RWPE1 (cell line): ENCODE data around the gene ASCC1.

Experiments used
- CTCF ChIA-PET: fragments of 350-600 bp; sonication (Branson Sonifier 250); formaldehyde crosslinking; extraction: SDS; loops from one replicate; lab custom pipeline; 2021; lab: Yijun Ruan, JAX
- POLR2A ChIA-PET: fragments of 400-600 bp; formaldehyde crosslinking; extraction: SDS; loops from one replicate; lab custom pipeline; 2020; ENCODE audit warnings: antibody characterized with exemption; ENCODE audit not compliant: low non-redundant PET; lab: Yijun Ruan, JAX
- DNase-seq: peaks from one replicate; pipeline ENCODE4 v3.0.0; 2012; ENCODE audit warnings: low spot score
- H3K27ac ChIP-seq: fragments of 450-650 bp; 2 replicates; pipeline ENCODE4 v1.5.1; 2017
- TF ChIP-seq, protein P1 (sequence below): fragments of 450-650 bp; conservative IDR thresholded peaks from 2 replicates; pipeline ENCODE4 v1.5.1; 2017; ENCODE audit warnings: low read depth, mild to moderate bottlenecking

Gene ASCC1

DNA sequence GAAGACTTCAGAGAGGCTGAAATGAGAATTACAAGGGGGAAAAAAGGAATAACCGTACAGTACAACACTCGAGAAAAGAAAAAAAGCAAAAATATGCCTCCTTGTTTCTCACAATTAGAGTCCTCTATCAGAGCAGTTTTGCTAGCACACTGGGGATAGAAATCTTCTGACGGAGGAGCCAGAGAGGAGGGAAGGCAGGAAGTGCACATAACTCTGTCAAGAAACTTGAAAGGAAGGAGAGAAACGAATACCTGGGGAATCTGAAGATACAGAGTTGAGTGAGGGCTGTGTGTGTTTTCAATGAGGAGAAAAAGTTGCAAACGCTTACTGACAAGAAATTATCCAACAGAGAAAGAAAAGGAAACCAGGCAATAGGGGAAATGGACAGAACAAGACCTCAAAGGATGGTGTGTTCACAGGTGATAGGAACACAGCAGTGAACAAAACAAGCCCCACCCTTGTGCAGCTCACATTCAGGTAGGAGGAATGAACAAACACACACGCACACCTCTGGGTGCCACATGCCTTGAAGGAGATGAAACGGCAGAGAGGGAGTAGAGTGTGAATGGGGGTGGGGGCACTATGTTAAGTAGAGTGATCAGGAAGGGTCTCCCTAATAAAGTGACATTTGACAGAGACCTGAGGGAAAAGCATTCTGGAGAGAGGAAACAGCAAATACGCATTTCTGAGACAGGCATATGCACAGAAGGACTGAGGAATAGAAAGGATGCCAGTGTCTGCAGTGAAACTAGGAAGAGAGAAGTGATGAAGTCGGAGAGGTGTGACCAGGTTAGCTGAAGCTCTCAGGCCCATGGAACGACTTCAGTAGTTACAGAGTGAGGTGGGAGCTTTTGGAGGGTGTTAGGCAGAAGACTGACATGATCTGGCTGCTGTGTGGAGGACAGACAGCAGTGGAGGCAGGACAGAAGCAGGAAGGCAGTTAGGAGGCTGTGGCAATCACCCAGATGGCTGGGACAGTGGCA lies 81.0 kb downstream of the ASCC1 start:
- ChIA-PET POLR2A (no interaction called here), CTCF (interaction anchor here (1.0 kb wide), 1 partner anchor 9 kb away, joined by 3 read pairs; no protein-coding TSS in a partner anchor)
- no peak overlapping the region for H3K27ac ChIP-seq
- no peak for DNase-seq
- TF ChIP-seq, protein P1, sequence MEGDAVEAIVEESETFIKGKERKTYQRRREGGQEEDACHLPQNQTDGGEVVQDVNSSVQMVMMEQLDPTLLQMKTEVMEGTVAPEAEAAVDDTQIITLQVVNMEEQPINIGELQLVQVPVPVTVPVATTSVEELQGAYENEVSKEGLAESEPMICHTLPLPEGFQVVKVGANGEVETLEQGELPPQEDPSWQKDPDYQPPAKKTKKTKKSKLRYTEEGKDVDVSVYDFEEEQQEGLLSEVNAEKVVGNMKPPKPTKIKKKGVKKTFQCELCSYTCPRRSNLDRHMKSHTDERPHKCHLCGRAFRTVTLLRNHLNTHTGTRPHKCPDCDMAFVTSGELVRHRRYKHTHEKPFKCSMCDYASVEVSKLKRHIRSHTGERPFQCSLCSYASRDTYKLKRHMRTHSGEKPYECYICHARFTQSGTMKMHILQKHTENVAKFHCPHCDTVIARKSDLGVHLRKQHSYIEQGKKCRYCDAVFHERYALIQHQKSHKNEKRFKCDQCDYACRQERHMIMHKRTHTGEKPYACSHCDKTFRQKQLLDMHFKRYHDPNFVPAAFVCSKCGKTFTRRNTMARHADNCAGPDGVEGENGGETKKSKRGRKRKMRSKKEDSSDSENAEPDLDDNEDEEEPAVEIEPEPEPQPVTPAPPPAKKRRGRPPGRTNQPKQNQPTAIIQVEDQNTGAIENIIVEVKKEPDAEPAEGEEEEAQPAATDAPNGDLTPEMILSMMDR, result no peak

DNA sequence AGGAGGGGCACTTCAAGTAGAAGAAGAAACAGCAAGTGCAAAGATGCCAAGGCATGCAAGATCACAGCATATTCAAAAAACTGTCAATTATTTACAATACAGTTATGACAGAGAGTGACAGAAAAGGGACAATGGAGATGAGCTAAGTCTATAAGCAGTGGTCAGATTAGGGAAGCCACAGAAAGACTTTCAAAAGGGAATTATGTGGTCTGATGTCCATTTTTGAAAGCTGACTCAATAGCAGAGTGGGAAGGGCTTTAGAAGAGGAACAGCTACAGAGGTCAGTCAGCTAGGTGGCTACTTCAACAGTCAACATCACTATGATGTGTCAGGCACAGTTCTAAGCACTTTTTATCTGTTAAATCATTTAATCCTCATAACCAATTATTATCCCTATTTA lies 82.6 kb downstream of the ASCC1 start:
- POLR2A ChIA-PET, result interaction anchor here (0.6 to 0.7 kb wide), 3 partner anchors 49 to 85 kb away, joined by 3 to 5 read pairs (median 3); no protein-coding TSS in a partner anchor
- CTCF ChIA-PET, result interaction anchor here (0.6 kb wide), 1 partner anchor 87 kb away, joined by 7 read pairs; no protein-coding TSS in a partner anchor
- TF ChIP-seq, protein P1, result no peak
- DNase-seq, result no peak
- no peak overlapping the region for H3K27ac ChIP-seq

DNA sequence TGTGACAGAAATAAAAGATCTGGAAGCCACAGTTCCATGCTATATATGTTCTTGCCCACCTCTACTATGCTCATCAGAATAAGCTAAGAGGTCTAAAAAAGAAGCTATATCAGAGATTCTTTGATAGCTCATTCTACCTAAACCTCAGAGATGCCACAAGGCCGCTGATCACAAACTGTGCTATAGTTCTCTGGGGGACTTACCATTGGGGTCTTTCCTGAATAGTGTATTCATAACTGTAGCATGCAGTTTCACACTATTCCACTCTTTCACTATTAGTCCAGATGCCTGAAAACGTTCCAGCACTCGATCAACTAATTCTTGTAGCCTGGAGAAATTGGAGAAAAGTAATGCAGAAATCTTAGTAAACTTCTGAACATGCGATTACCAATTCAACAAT lies 83.2 kb downstream of the ASCC1 start:
- ChIA-PET POLR2A (interaction anchor here (0.7 kb wide), 1 partner anchor 50 kb away, joined by 3 read pairs; no protein-coding TSS in a partner anchor), CTCF (interaction anchor here (0.5 to 1.3 kb wide), 5 partner anchors 42 to 196 kb away, joined by 3 to 5 read pairs (median 4); no protein-coding TSS in a partner anchor)
- DNase-seq, result no peak
- no peak overlapping the region for H3K27ac ChIP-seq
- TF ChIP-seq, protein P1, result no peak

DNA sequence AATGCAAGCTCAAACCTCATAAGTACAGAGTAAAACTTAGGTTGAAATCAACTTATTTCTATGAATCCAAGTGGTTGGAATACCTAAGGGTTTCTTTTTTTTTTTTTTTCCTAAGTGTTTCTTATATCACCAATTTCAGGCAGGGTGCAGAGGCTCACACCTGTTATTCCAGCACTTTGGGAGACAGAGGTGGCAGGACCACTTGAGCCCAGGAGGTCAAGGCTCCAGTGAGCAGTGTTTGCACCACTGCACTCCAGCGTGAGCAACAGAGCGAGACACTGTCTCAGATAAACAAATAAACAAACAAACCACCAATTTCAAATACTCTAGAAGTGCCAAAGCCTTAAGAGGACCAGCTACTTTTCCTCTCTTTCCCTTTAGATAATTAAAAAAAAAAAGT lies 88.5 kb downstream of the ASCC1 start:
- POLR2A ChIA-PET, result no interaction called here
- CTCF ChIA-PET, result interaction anchor here (0.5 to 2.0 kb wide), 6 partner anchors 11 to 231 kb away, joined by 3 to 9 read pairs (median 5); no protein-coding TSS in a partner anchor
- TF ChIP-seq, protein P1, result no peak

DNA sequence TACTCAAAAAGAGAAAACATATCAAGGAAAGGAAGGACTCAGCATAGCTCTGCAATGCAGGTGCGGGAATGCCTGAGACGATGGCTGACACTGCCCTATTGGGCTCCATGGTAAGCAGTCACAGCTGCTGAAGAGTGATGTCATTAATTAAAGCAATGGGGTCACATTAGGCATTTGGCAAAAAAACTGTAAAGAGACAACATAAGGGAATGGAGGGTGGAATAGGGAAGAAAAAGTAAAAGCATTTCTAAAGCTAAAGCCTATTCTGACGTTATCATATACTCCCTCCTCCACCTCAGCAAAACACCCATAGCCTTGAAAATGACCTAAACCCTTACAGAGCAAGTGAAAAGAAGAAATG lies 89.2 kb downstream of the ASCC1 start:
- H3K27ac ChIP-seq, result no peak overlapping the region
- ChIA-PET CTCF (interaction anchor here (0.6 to 2.0 kb wide), 14 partner anchors 9 to 796 kb away, joined by 3 to 16 read pairs (median 4); no protein-coding TSS in a partner anchor), POLR2A (interaction anchor here (0.5 to 1.3 kb wide), 2 partner anchors 89 to 137 kb away, joined by 3 to 4 read pairs; partner anchors contain the start of genes ANAPC16 and ASCC1)
- TF ChIP-seq, protein P1, result no peak
- DNase-seq, result no peak

More for the DNA sequence above, 88.5 kb downstream of the ASCC1 start:
- DNase-seq, result no peak
- H3K27ac ChIP-seq, result no peak overlapping the region
